Lower lobe of right lung (tissue), 2 donors: ENCODE results near the gene ZNF215. TPM values are rescaled to one million over a fixed set of nuclear protein-coding genes. Genes with fewer than 3 reads are reported as not detected.

Experiments
- ATAC-seq, 2 donors: fragments of 200-7000 bp; cut with Tn5 transposase; one replicate each; pipeline ENCODE4 v1.9.1; 2020 to 2022; ENCODE audit warnings: mild to moderate bottlenecking in 2 of 2, moderate library complexity in 2 of 2
- DNase-seq: peaks from one replicate; pipeline ENCODE4 v3.0.0-alpha.2; 2020
- H3K27ac ChIP-seq: fragments of 200-600 bp; one replicate; pipeline ENCODE4 v1.8.0; 2022
- H3K27me3 ChIP-seq: fragments of 200-600 bp; one replicate; pipeline ENCODE4 v1.8.0; 2022; ENCODE audit warnings: low read depth
- H3K36me3 ChIP-seq: fragments of 200-600 bp; one replicate; pipeline ENCODE4 v1.8.0; 2022; ENCODE audit warnings: mild to moderate bottlenecking
- H3K4me1 ChIP-seq: fragments of 200-600 bp; one replicate; pipeline ENCODE4 v1.8.0; 2022
- H3K4me3 ChIP-seq: fragments of 200-600 bp; one replicate; pipeline ENCODE4 v1.8.0; 2022; ENCODE audit warnings: mild to moderate bottlenecking
- H3K9me3 ChIP-seq: fragments of 200-600 bp; one replicate; pipeline ENCODE4 v1.8.0; 2022
- CTCF ChIP-seq: fragments of 200-600 bp; IDR thresholded peaks from one replicate; pipeline ENCODE4 v1.8.0; 2022; ENCODE audit warnings: antibody characterized with exemption, mild to moderate bottlenecking
- intact Hi-C: fragments of 100-400 bp; cut with DNase I; formaldehyde crosslinking; loops from one replicate; pipeline ENCODE4 v1.11.0; 2022
- total RNA-seq: library from RNA; stranded (reverse); fragmentation: NEBNext Ultra II Directional; extraction: Animal tissue kit (Norgen Biotek cat#: 25700); gene quantifications from one replicate; pipeline ENCODE4 v1.2.1, GENCODE V29; 2021
- donor health status: DM: no; HTN: yes; CAD: no; lungs with severe emphysema.

The ZNF215 gene
- total RNA-seq, 1 donor from 2014 or later = 2.3 TPM

- TF ChIP-seq CTCF = no peak
- Histone ChIP-seq H3K4me1 (no peaks in the 10 kb centered on the region), H3K27ac (no peak overlapping the region), H3K4me3 (no peak overlapping the region), H3K9me3 (no peaks in the 10 kb centered on the region), H3K36me3 (no peaks in the 10 kb centered on the region), H3K27me3 (no peaks in the 10 kb centered on the region)
- intact Hi-C loops = no loop called here
- DNase-seq = no peak
- no peak for ATAC-seq
These were observed 53.1 kb downstream of the ZNF215 start for GRCh38 chr11:6979365-6979764.

- intact Hi-C loops = no loop called here
- Histone ChIP-seq H3K4me3 (no peak overlapping the region), H3K27ac (no peak overlapping the region), H3K27me3 (no peaks in the 10 kb centered on the region), H3K9me3 (no peaks in the 10 kb centered on the region), H3K36me3 (no peaks in the 10 kb centered on the region), H3K4me1 (no peaks in the 10 kb centered on the region)
- ATAC-seq (no peak), DNase-seq (no peak)
- TF ChIP-seq CTCF = no peak
These were observed 60.3 kb downstream of the ZNF215 start for GRCh38 chr11:6986487-6986886.

GRCh38 chr11:6988506-6988905 lies 62.3 kb downstream of the ZNF215 start:
- no peaks in the 10 kb centered on the region for H3K36me3 ChIP-seq
- H3K4me3 ChIP-seq = no peak overlapping the region
- no peaks in the 10 kb centered on the region for H3K9me3 ChIP-seq
- intact Hi-C loops = no loop called here
- no peaks in the 10 kb centered on the region for H3K4me1 ChIP-seq
- no peak for TF ChIP-seq CTCF
- ATAC-seq (no peak), DNase-seq (no peak)
- H3K27ac ChIP-seq = no peak overlapping the region
- H3K27me3 ChIP-seq = no peaks in the 10 kb centered on the region

- H3K4me3 ChIP-seq = no peak overlapping the region
- ATAC-seq = peak in 1 of 2 donors; percentile 17
- H3K4me1 ChIP-seq = no peaks in the 10 kb centered on the region
- no peaks in the 10 kb centered on the region for H3K36me3 ChIP-seq
- H3K27me3 ChIP-seq = no peaks in the 10 kb centered on the region
- DNase-seq = no peak
- H3K9me3 ChIP-seq = no peaks in the 10 kb centered on the region
- TF ChIP-seq CTCF = no peak
- intact Hi-C loops = no loop called here
- no peak overlapping the region for H3K27ac ChIP-seq
These were observed 65.0 kb downstream of the ZNF215 start for GRCh38 chr11:6991227-6991626.

- Histone ChIP-seq H3K4me1 (no peaks in the 10 kb centered on the region), H3K4me3 (no peak overlapping the region), H3K36me3 (no peaks in the 10 kb centered on the region), H3K9me3 (no peaks in the 10 kb centered on the region), H3K27me3 (no peaks in the 10 kb centered on the region), H3K27ac (no peak overlapping the region)
- no peak for TF ChIP-seq CTCF
- ATAC-seq (no peak), DNase-seq (no peak)
- intact Hi-C loops = no loop called here
These were observed 65.8 kb downstream of the ZNF215 start for GRCh38 chr11:6992026-6992425.
